Measurements from ENCODE around the gene SLC25A27. TPM values are rescaled to one million over a fixed set of nuclear protein-coding genes. Genes with fewer than 3 reads are reported as not detected.

SLC25A27 gene
- total and polyA plus RNA-seq, 8 donors: 1.6 to 55.8 (median 32.4) TPM

GRCh38 chr6:46626976-46627375 is 25.8 kb upstream of the SLC25A27 start:
- intact Hi-C loops (cut with DNase I; ENCODE audit: low total_unique reads): loop anchor here (10.0 kb wide), 1 partner anchor 202 kb away; no protein-coding TSS in a partner anchor
- DNase-seq: no peak
- WGBS, 5 donors: 80 to 91% (median 86%) methylated on average over 4 of the region's 4 CpGs
- peaks cover 0 to 12% (median 3%) of the 10 kb centered on the region in 4 donors for H3K4me1 ChIP-seq
- no peak for TF ChIP-seq CTCF (IDR thresholded peaks at IDR 0.05)
- TF ChIP-seq EP300 (IDR thresholded peaks at IDR 0.05): no peak
- TF ChIP-seq POLR2A (IDR thresholded peaks at IDR 0.05): no peak
- no peak for TF ChIP-seq POLR2AphosphoS5 (IDR thresholded peaks at IDR 0.05)
- H3K27ac ChIP-seq: peak overlapping the region in 1 of 5 donors; percentile 39
- H3K27me3 ChIP-seq: no peaks in the 10 kb centered on the region
- H3K9me3 ChIP-seq: no peaks in the 10 kb centered on the region
- H3K36me3 ChIP-seq: peaks cover 0 to 16% (median 0%) of the 10 kb centered on the region in 4 donors
- no peak overlapping the region for H3K4me3 ChIP-seq

- TF ChIP-seq POLR2A (IDR thresholded peaks at IDR 0.05): no peak
- TF ChIP-seq CTCF (IDR thresholded peaks at IDR 0.05): no peak
- no peak for TF ChIP-seq POLR2AphosphoS5 (IDR thresholded peaks at IDR 0.05)
- TF ChIP-seq EP300 (IDR thresholded peaks at IDR 0.05): no peak
- intact Hi-C loops (cut with DNase I; ENCODE audit: low total_unique reads): loop anchor here (10.0 kb wide), 1 partner anchor 204 kb away; no protein-coding TSS in a partner anchor
These were observed 24.3 kb upstream of the SLC25A27 start for GRCh38 chr6:46628498-46628897.

GRCh38 chr6:46628976-46629375 is 23.8 kb upstream of the SLC25A27 start:
- no peak for TF ChIP-seq EP300 (IDR thresholded peaks at IDR 0.05)
- TF ChIP-seq POLR2AphosphoS5 (IDR thresholded peaks at IDR 0.05): no peak
- no peak for TF ChIP-seq CTCF (IDR thresholded peaks at IDR 0.05)
- TF ChIP-seq POLR2A (IDR thresholded peaks at IDR 0.05): no peak
- WGBS, 5 donors: 70 to 83% (median 77%) methylated on average over 3 of the region's 3 CpGs
- Histone ChIP-seq H3K27me3 (no peaks in the 10 kb centered on the region), H3K36me3 (peaks cover 0 to 4% (median 0%) of the 10 kb centered on the region in 4 donors), H3K4me3 (no peak overlapping the region), H3K27ac (no peak overlapping the region), H3K9me3 (no peaks in the 10 kb centered on the region), H3K4me1 (peaks cover 0 to 12% (median 3%) of the 10 kb centered on the region in 4 donors)
- DNase-seq: no peak
- intact Hi-C loops (cut with DNase I; ENCODE audit: low total_unique reads): loop anchor here (10.0 kb wide), 1 partner anchor 204 kb away; no protein-coding TSS in a partner anchor

More at GRCh38 chr6:46628498-46628897, 24.3 kb upstream of the SLC25A27 start:
- H3K36me3 ChIP-seq: peaks cover 0 to 7% (median 0%) of the 10 kb centered on the region in 4 donors
- no peaks in the 10 kb centered on the region for H3K9me3 ChIP-seq
- 64 to 85% (median 83%) methylated on average over 1 of the region's 1 CpG for WGBS, 5 donors
- no peak for DNase-seq
- peaks cover 0 to 12% (median 3%) of the 10 kb centered on the region in 4 donors for H3K4me1 ChIP-seq
- H3K4me3 ChIP-seq: no peak overlapping the region
- no peaks in the 10 kb centered on the region for H3K27me3 ChIP-seq
- H3K27ac ChIP-seq: no peak overlapping the region

- Histone ChIP-seq H3K27ac (no peak overlapping the region), H3K9me3 (no peaks in the 10 kb centered on the region), H3K36me3 (no peaks in the 10 kb centered on the region), H3K4me3 (no peak overlapping the region), H3K4me1 (peaks cover 0 to 12% (median 3%) of the 10 kb centered on the region in 4 donors), H3K27me3 (no peaks in the 10 kb centered on the region)
- TF ChIP-seq CTCF (IDR thresholded peaks at IDR 0.05) (no peak), POLR2AphosphoS5 (IDR thresholded peaks at IDR 0.05) (no peak), POLR2A (IDR thresholded peaks at IDR 0.05) (no peak), EP300 (IDR thresholded peaks at IDR 0.05) (no peak)
- WGBS, 5 donors: 73 to 93% (median 92%) methylated on average over 7 of the region's 7 CpGs
- intact Hi-C loops (cut with DNase I; ENCODE audit: low total_unique reads): loop anchor here (10.0 kb wide), 1 partner anchor 205 kb away; no protein-coding TSS in a partner anchor
- no peak for DNase-seq
These were observed 23.1 kb upstream of the SLC25A27 start for GRCh38 chr6:46629691-46630090.
